ENCODE measurements around the gene CEP162.
"Not testable (repeated sequence)": the region's sequence is repeated elsewhere in the genome, so short reads cannot be mapped to it uniquely, and the experiment has no call there.

The CEP162 gene

GRCh38 chr6:84255641-84256040, 28.2 kb upstream of the CEP162 start:
- no peak for TF ChIP-seq ZNF70 (CRISPR knock-in tag; IDR thresholded peaks at IDR 0.05)
- no peak for TF ChIP-seq TCF4 (CRISPR knock-in tag; IDR thresholded peaks at IDR 0.05; ENCODE audit: borderline replicate concordance)
- no peak for TF ChIP-seq RARB (CRISPR knock-in tag; IDR thresholded peaks at IDR 0.05)
- no peak for TF ChIP-seq OSR1 (CRISPR knock-in tag; IDR thresholded peaks at IDR 0.05)
- TF ChIP-seq ESRRG (CRISPR knock-in tag; IDR thresholded peaks at IDR 0.05) = no peak
- no peak for TF ChIP-seq CSDC2 (CRISPR knock-in tag; IDR thresholded peaks at IDR 0.05)
- no peak for TF ChIP-seq ZFP30 (CRISPR knock-in tag; IDR thresholded peaks at IDR 0.05)
- ATAC-seq = no peak

- no peak for ATAC-seq
- TF ChIP-seq ZC3H10 (CRISPR knock-in tag; IDR thresholded peaks at IDR 0.05) (no peak), ZNF70 (CRISPR knock-in tag; IDR thresholded peaks at IDR 0.05) (no peak), ISL1 (CRISPR knock-in tag; IDR thresholded peaks at IDR 0.05) (no peak), TOX (CRISPR knock-in tag; IDR thresholded peaks at IDR 0.05; ENCODE audit: borderline replicate concordance) (no peak), GLIS3 (CRISPR knock-in tag; IDR thresholded peaks at IDR 0.05) (no peak), BACH2 (CRISPR knock-in tag; IDR thresholded peaks at IDR 0.05; ENCODE audit: borderline replicate concordance) (no peak), CREB5 (CRISPR knock-in tag; IDR thresholded peaks at IDR 0.05; ENCODE audit: low read depth) (no peak), TSHZ2 (CRISPR knock-in tag; IDR thresholded peaks at IDR 0.05) (no peak)
- TF ChIP-seq, protein P1, sequence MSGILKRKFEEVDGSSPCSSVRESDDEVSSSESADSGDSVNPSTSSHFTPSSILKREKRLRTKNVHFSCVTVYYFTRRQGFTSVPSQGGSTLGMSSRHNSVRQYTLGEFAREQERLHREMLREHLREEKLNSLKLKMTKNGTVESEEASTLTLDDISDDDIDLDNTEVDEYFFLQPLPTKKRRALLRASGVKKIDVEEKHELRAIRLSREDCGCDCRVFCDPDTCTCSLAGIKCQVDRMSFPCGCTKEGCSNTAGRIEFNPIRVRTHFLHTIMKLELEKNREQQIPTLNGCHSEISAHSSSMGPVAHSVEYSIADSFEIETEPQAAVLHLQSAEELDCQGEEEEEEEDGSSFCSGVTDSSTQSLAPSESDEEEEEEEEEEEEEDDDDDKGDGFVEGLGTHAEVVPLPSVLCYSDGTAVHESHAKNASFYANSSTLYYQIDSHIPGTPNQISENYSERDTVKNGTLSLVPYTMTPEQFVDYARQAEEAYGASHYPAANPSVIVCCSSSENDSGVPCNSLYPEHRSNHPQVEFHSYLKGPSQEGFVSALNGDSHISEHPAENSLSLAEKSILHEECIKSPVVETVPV (CRISPR knock-in tag; IDR thresholded peaks at IDR 0.05) = no peak
These were observed 25.9 kb upstream of the CEP162 start for GRCh38 chr6:84253380-84253779.

DNA sequence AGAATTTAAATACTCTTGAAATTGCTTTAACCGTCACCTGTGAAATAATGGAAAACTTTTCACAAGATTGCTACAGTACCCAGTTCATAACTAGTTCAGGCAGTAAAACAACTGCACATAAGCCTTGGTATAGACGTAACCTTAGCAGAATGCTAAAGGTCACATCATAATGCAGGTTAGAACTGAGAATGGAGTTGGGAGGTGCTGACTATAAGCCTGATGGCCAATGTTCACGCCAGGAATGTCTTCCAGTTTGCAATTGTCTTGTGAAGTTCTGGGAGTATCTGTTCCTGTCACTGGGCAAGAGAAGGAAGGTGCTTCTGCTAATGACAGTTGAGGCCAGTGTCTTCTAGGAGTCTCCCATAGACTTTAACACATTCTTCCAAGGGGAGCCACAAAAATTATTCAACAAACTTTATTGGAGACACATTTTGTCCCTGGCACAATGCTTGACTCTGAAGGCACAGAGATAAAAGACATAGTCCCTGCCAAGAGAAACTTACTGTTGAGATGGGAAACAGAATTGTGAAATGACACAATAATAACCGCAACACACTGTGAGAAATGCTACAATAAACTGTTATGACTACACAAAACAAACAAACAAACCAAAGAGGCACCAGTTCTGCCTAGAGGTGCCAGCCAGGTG, 24.6 kb upstream of the CEP162 start:
- ATAC-seq = no peak
- no peak for TF ChIP-seq ARNTL (CRISPR knock-in tag; IDR thresholded peaks at IDR 0.05; ENCODE audit: borderline replicate concordance, low read depth)
- TF ChIP-seq TCF4 (CRISPR knock-in tag; IDR thresholded peaks at IDR 0.05; ENCODE audit: borderline replicate concordance) = no peak
- no peak for TF ChIP-seq ZC3H10 (CRISPR knock-in tag; IDR thresholded peaks at IDR 0.05)
- no peak for TF ChIP-seq CSDC2 (CRISPR knock-in tag; IDR thresholded peaks at IDR 0.05)

DNA sequence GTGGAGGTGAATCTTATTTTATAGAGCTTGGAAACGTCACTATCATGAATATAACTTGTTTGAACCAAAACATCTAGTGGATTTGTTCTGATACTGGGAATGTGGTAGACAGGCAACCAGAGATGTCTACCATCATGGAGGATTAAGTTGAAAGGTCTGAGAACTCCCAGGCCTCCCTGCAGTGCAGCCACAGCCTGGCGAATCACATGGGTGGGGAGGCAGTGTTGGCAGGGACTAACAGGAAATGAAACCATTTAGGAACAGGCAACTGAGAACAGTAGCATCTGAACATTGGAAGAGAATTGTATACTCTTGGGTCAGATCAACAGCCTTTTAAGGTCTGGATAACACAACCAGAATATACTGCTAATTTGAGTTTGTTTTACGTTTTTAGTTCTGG, 22.3 kb upstream of the CEP162 start:
- ATAC-seq = peak; percentile 70
- TF ChIP-seq ZC3H10 (CRISPR knock-in tag; IDR thresholded peaks at IDR 0.05) (no peak), ESRRG (CRISPR knock-in tag; IDR thresholded peaks at IDR 0.05) (no peak), ZFP30 (CRISPR knock-in tag; IDR thresholded peaks at IDR 0.05) (no peak), ZNF8 (CRISPR knock-in tag; IDR thresholded peaks at IDR 0.05) (no peak), ARNTL (CRISPR knock-in tag; IDR thresholded peaks at IDR 0.05; ENCODE audit: borderline replicate concordance, low read depth) (no peak), CSDC2 (CRISPR knock-in tag; IDR thresholded peaks at IDR 0.05) (no peak), TCF4 (CRISPR knock-in tag; IDR thresholded peaks at IDR 0.05; ENCODE audit: borderline replicate concordance) (no peak), OSR1 (CRISPR knock-in tag; IDR thresholded peaks at IDR 0.05) (no peak), CREB5 (CRISPR knock-in tag; IDR thresholded peaks at IDR 0.05; ENCODE audit: low read depth) (no peak), PPARA (CRISPR knock-in tag; IDR thresholded peaks at IDR 0.05; ENCODE audit: borderline replicate concordance) (no peak), ZFP3 (CRISPR knock-in tag; IDR thresholded peaks at IDR 0.05) (no peak), RARB (CRISPR knock-in tag; IDR thresholded peaks at IDR 0.05) (no peak)
- TF ChIP-seq, protein P1 (CRISPR knock-in tag; IDR thresholded peaks at IDR 0.05) = no peak
- TF ChIP-seq, protein P2, sequence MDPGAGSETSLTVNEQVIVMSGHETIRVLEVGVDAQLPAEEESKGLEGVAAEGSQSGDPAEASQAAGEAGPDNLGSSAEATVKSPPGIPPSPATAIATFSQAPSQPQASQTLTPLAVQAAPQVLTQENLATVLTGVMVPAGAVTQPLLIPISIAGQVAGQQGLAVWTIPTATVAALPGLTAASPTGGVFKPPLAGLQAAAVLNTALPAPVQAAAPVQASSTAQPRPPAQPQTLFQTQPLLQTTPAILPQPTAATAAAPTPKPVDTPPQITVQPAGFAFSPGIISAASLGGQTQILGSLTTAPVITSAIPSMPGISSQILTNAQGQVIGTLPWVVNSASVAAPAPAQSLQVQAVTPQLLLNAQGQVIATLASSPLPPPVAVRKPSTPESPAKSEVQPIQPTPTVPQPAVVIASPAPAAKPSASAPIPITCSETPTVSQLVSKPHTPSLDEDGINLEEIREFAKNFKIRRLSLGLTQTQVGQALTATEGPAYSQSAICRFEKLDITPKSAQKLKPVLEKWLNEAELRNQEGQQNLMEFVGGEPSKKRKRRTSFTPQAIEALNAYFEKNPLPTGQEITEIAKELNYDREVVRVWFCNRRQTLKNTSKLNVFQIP (CRISPR knock-in tag; IDR thresholded peaks at IDR 0.05; ENCODE audit: borderline replicate concordance, low read depth) = no peak

DNA sequence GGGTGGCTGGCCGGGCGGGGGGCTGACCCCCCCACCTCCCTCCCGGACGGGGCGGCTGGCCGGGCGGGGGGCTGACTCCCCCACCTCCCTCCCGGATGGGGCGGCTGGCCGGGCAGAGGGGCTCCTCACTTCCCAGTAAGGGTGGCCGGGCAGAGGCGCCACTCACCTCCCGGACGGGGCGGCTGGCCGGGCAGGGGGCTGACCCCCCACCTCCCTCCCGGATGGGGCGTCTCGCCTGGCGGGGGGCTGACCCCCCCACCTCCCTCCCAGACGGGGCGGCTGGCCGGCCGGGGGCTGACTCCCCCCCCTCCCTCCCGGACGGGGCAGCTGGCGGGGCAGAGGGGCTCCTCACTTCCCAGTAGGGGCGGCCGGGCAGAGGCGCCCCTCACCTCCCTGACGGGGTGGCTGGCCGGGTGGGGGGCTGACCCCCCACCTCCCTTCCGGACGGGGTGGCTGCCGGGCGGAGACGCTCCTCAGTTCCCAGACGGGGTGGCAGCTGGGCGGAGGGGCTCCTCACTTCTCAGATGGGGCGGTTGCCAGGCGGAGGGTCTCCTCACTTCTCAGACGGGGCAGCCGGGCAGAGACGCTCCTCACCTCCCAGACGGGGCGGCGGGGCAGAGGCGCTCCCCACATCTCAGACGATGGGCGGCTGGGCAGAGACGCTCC, 17.1 kb upstream of the CEP162 start:
- not testable (repeated sequence) for ATAC-seq

Measured in SK-N-SH treated with all-trans-retinoic acid at 6 μM for 48 hours (cell line).